HEK293T (cell line): Measurements from ENCODE around the gene C10orf95.
A peak's percentile ranks its signal among the peaks of the same experiment; 100 is the strongest.

Experiments
- CTCF ChIA-PET: fragments of 350-600 bp; formaldehyde crosslinking; extraction: SDS; loops from one replicate; lab custom pipeline; 2021; ENCODE audit warnings: antibody characterized with exemption, inconsistent platforms; lab: Yijun Ruan, JAX
- POLR2A ChIA-PET: fragments of 350-600 bp; formaldehyde crosslinking; extraction: SDS; loops from one replicate; lab custom pipeline; 2020; ENCODE audit warnings: antibody characterized with exemption, inconsistent platforms; lab: Yijun Ruan, JAX
- DNase-seq: peaks from one replicate; pipeline ENCODE4 v3.0.0; 2012; ENCODE audit warnings: mixed read lengths; ENCODE audit errors: extremely low spot score
- ARNT ChIP-seq: fragments of 450-650 bp; IDR thresholded peaks from 2 replicates; pipeline ENCODE4 v1.6.1; 2017; ENCODE audit warnings: mild to moderate bottlenecking
- BHLHE40 ChIP-seq: fragments of 450-650 bp; IDR thresholded peaks from 2 replicates; pipeline ENCODE4 v1.6.1; 2016; ENCODE audit warnings: mild to moderate bottlenecking, moderate library complexity, borderline replicate concordance
- CTBP1 ChIP-seq: fragments of 450-650 bp; IDR thresholded peaks from 2 replicates; pipeline ENCODE4 v1.6.1; 2016; ENCODE audit warnings: borderline replicate concordance
- ELF4 ChIP-seq: fragments of 450-650 bp; IDR thresholded peaks from 2 replicates; pipeline ENCODE4 v1.6.1; 2017; ENCODE audit warnings: antibody characterized with exemption
- FOXA1 ChIP-seq: fragments of 450-650 bp; IDR thresholded peaks from 2 replicates; pipeline ENCODE4 v1.6.1; 2016; ENCODE audit warnings: mild to moderate bottlenecking
- FOXK2 ChIP-seq: fragments of 450-650 bp; IDR thresholded peaks from 2 replicates; pipeline ENCODE4 v1.6.1; 2016; ENCODE audit warnings: mild to moderate bottlenecking
- FOXM1 ChIP-seq: fragments of 450-650 bp; IDR thresholded peaks from 2 replicates; pipeline ENCODE4 v1.6.1; 2017; ENCODE audit warnings: mild to moderate bottlenecking, borderline replicate concordance
- HDGF ChIP-seq: fragments of 450-650 bp; IDR thresholded peaks from 2 replicates; pipeline ENCODE4 v1.6.1; 2017; ENCODE audit warnings: antibody characterized with exemption, borderline replicate concordance
- L3MBTL2 ChIP-seq: fragments of 450-650 bp; conservative IDR thresholded peaks from 2 replicates; pipeline ENCODE4 v1.6.1; 2016; ENCODE audit warnings: mild to moderate bottlenecking
- LEF1 ChIP-seq: fragments of 450-650 bp; IDR thresholded peaks from 2 replicates; pipeline ENCODE4 v1.6.1; 2017; ENCODE audit warnings: mild to moderate bottlenecking, borderline replicate concordance
- NFRKB ChIP-seq: fragments of 450-650 bp; IDR thresholded peaks from 2 replicates; pipeline ENCODE4 v1.6.1; 2016; ENCODE audit warnings: mild to moderate bottlenecking, moderate library complexity
- SP1 ChIP-seq: fragments of 450-650 bp; IDR thresholded peaks from 2 replicates; pipeline ENCODE4 v1.6.1; 2017
- SUZ12 ChIP-seq: fragments of 450-650 bp; IDR thresholded peaks from 2 replicates; pipeline ENCODE4 v1.6.1; 2016; ENCODE audit warnings: mild to moderate bottlenecking
- TARDBP ChIP-seq: fragments of 450-650 bp; IDR thresholded peaks from 2 replicates; pipeline ENCODE4 v1.6.1; 2016
- ZNF384 ChIP-seq: fragments of 450-650 bp; IDR thresholded peaks from 2 replicates; pipeline ENCODE4 v1.6.1; 2016
- TF ChIP-seq, protein P1 (sequence below): fragments of 450-650 bp; IDR thresholded peaks from 2 replicates; pipeline ENCODE4 v1.6.1; 2016

C10orf95 gene

DNA sequence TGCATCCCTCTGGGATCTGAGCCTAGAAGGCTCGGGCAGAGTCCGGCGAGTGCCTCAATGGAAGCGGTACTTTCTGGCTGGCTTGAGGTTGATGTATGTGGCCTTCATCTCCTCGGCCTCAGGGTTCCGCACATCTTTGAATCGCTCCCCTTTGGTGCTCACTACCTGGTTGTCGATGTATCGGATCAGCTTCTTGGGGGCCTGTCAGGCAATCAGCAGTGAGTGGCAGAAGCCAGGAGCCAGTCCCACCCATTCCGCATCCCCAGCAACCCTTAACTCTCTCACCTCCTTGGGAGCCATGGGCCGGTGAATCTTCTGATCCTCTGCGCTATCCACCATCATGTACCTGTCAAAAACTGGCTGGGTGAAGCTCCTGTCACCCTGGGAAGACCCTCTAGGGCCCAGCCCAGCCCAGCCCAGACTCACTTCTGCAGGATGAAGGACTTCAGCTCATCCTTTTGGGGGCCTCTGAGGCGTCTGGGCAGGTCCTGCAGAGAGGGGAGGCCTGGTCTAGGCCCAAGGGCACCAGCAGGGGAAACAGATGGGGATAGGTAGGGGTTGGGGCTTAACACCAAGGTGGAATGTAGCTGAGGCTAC, 27.9 kb downstream of the C10orf95 start:
- ChIA-PET POLR2A (interaction anchor here (1.4 to 5.8 kb wide), 5 partner anchors 8 to 56 kb away, joined by 4 to 75 read pairs (median 6); partner anchors contain the start of genes C10orf95 and CUEDC2), CTCF (interaction anchor here (0.6 to 4.0 kb wide), 6 partner anchors 9 to 56 kb away, joined by 3 to 14 read pairs (median 4); partner anchors contain the start of gene CUEDC2)
- no peak for TF ChIP-seq BHLHE40
- no peak for TF ChIP-seq FOXM1
- TF ChIP-seq FOXA1: no peak
- TF ChIP-seq, protein P1, sequence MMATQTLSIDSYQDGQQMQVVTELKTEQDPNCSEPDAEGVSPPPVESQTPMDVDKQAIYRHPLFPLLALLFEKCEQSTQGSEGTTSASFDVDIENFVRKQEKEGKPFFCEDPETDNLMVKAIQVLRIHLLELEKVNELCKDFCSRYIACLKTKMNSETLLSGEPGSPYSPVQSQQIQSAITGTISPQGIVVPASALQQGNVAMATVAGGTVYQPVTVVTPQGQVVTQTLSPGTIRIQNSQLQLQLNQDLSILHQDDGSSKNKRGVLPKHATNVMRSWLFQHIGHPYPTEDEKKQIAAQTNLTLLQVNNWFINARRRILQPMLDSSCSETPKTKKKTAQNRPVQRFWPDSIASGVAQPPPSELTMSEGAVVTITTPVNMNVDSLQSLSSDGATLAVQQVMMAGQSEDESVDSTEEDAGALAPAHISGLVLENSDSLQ: no peak
- TF ChIP-seq NFRKB: no peak
- TF ChIP-seq FOXK2: no peak
- DNase-seq: no peak

DNA sequence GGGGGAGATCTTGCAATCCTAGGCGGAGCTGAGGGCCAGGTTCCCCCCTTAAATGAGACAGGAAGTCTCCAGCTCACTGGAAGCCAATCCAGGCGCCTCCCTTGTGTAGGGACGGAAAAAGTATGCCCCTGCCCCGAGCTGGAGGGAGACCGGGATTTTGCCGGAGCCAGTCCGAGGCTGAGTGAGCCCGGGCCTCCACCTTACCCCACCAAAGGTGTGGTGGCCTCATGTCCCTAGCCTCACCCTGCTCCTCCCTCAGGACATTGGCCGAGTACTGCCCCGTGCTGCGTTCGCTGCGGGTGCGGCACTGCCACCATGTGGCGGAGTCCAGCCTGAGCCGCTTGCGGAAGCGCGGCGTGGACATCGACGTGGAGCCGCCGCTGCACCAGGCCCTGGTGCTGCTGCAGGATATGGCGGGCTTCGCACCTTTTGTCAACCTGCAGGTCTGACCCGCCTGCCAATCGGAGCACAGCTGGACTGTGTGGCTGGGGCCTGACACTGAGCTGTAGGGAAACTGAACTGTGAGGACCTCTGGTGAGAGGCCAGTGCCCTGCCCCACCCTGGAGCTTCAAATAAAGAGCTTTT, 28.7 kb downstream of the C10orf95 start:
- TF ChIP-seq ELF4 (no peak), HDGF (no peak), TARDBP (no peak), SP1 (no peak), LEF1 (no peak), L3MBTL2 (peak; percentile 79)
- peak; percentile 76 for DNase-seq
- CTCF ChIA-PET: interaction anchor here (0.6 to 4.0 kb wide), 11 partner anchors 10 to 265 kb away, joined by 3 to 14 read pairs (median 4); partner anchors contain the start of gene CUEDC2
- POLR2A ChIA-PET: interaction anchor here (0.6 to 5.8 kb wide), 6 partner anchors 9 to 224 kb away, joined by 3 to 75 read pairs (median 12); partner anchors contain the start of genes C10orf95, CUEDC2 and NFKB2

DNA sequence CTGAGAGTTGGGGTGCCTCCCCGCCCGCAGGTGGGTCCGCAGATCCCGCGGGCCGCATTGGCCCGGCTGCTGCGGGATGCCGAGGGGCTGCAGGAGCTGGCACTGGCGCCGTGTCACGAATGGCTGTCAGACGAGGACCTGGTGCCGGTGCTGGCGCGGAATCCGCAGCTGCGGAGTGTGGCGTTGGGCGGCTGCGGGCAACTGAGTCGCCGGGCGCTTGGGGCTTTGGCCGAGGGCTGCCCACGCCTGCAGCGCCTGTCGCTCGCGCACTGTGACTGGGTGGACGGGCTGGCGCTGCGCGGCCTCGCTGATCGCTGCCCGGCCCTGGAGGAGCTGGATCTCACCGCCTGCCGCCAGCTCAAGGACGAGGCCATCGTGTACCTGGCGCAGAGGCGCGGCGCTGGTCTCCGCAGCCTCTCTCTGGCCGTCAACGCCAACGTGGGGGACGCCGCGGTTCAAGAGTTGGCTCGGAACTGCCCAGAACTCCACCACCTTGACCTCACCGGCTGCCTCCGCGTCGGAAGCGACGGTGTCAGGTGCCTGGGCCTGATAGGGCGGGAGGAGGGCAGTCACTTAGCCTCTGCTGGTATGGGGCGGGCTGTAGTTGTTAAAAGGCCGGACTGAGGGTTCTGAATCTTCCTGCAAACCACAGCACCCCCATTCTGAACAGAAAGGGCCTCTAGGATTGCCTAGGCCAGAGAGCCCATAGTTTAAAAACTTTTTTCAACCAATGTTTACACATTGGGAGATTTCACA, 29.4 kb downstream of the C10orf95 start:
- POLR2A ChIA-PET: interaction anchor here (0.7 to 5.8 kb wide), 7 partner anchors 10 to 40 kb away, joined by 3 to 75 read pairs (median 17); partner anchors contain the start of genes C10orf95, CUEDC2 and NFKB2
- CTCF ChIA-PET: interaction anchor here (0.6 to 4.0 kb wide), 7 partner anchors 10 to 264 kb away, joined by 3 to 14 read pairs (median 3); partner anchors contain the start of gene CUEDC2
- no peak for DNase-seq
- no peak for TF ChIP-seq ZNF384
- TF ChIP-seq, protein P1: no peak
- TF ChIP-seq L3MBTL2: peak; percentile 18; the same call in 1 of the 2 replicates

DNA sequence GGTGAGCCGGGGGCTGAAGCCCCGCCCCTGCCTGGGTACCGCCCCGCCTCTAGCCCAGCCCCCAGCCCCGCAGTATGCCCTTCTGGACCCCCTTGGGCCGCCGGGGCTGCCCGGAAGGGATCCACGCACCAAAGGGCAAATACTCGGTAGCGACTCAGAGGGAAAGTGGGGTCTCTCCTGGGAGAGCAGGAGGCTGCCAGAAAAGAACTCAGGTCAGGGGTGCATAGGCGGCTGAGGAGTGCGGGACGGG, 29.9 kb downstream of the C10orf95 start:
- DNase-seq: no peak
- TF ChIP-seq CTBP1 (no peak), ARNT (no peak), FOXM1 (no peak)
- ChIA-PET POLR2A (interaction anchor here (1.0 to 5.8 kb wide), 10 partner anchors 10 to 303 kb away, joined by 3 to 75 read pairs (median 12); partner anchors contain the start of genes C10orf95, CUEDC2 and NFKB2), CTCF (interaction anchor here (0.5 to 4.0 kb wide), 6 partner anchors 11 to 1333 kb away, joined by 3 to 14 read pairs (median 6); partner anchors contain the start of gene CUEDC2)

DNA sequence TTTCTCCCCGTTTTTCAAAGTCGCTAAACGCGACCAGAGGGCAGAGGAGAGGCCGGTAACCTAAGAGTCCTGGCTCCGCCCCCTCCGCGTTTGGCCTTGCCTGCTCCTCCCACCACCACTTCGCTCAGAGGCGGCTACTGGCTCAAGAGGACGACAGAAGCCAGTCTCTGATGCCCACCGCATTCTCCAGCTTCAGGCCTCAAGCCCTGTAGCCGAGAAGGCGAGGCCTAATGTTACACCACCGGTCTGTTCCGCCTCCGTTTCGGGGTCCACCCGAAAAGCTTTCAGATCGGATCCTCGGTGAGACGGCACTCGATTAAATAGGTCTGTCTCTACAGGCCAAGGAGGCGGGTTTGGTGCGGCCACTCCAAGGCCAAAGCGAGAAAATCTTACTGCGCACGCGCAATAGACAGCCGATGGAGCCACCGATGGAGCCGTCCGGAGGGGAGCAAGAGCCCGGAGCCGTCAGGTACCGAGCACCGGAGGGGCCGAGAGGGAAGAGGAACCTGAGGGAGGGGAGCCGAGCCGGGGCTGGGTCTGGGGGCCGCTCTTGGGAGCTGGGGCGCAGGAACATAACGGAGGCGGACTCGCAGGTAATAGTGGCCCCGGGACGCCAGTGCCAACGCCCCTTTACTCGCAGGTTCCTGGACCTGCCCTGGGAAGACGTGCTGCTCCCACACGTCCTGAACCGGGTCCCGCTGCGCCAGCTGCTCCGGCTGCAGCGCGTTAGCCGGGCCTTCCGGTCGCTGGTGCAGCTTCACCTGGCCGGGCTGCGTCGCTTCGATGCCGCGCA, 30.4 kb downstream of the C10orf95 start, which contains the start of gene FBXL15:
TSS of gene FBXL15 (plus strand) at position 123 of the 793 bp plus-strand sequence. CDS start at position 417, 294 bp downstream.
- POLR2A ChIA-PET: interaction anchor here (0.7 to 5.8 kb wide), 19 partner anchors 10 to 302 kb away, joined by 3 to 75 read pairs (median 4); partner anchors contain the start of genes C10orf95, CUEDC2, NFKB2 and SUFU
- CTCF ChIA-PET: interaction anchor here (0.5 to 4.0 kb wide), 7 partner anchors 11 to 1333 kb away, joined by 3 to 14 read pairs (median 5); partner anchors contain the start of gene CUEDC2
- TF ChIP-seq NFRKB (no peak), LEF1 (0 out of 2 replicates have a peak, but pooled peaks have one; percentile 49), TARDBP (0 out of 2 replicates have a peak, but pooled peaks have one; percentile 43), FOXM1 (no peak), FOXA1 (no peak), BHLHE40 (no peak), ELF4 (no peak; the same call in 1 of the 2 replicates), L3MBTL2 (peak; percentile 39; the same call in 1 of the 2 replicates), HDGF (no peak), SUZ12 (no peak), CTBP1 (peak; percentile 92), ARNT (no peak), ZNF384 (no peak)
- TF ChIP-seq, protein P1: no peak
- DNase-seq: peak; percentile 96
